Measurements from ENCODE around the gene SLF1. TPM values are rescaled to one million over a fixed set of nuclear protein-coding genes. Genes with fewer than 3 reads are reported as not detected.

The SLF1 gene
- total and polyA plus RNA-seq, 7 donors: 1.2 to 2.6 (median 1.8) TPM

DNA sequence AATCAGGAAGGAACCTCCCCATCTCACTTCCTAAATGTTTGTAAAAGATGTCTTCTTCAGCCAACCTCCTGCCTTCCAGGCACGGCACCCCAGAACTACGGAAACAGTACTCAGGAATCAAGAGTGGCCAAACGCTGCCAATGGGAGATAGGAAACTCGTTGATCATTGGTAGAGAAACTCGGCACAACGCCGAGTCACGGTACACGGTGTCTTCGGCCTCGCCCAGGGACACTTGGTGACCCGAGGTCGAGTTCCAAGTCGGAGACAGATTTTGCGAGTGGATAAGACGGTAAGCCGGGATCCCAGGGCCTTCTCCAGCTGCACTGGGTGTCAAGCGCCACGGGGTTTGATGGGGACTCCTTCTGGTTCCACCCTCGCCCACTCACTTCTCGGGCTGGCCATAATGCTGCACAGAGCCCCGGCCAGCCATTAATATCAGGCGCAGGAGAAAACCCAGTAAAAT, 408 bp upstream of the SLF1 start:
- peak overlapping the region; percentile 67 for H3K27ac ChIP-seq
- ATAC-seq: peak; percentile 48 to 86 (median 70)
- no peaks in the 10 kb centered on the region for H3K36me3 ChIP-seq (ENCODE audit: insufficient read depth in 1 of 2, low read depth in 1 of 2)
- TF ChIP-seq, protein P1, sequence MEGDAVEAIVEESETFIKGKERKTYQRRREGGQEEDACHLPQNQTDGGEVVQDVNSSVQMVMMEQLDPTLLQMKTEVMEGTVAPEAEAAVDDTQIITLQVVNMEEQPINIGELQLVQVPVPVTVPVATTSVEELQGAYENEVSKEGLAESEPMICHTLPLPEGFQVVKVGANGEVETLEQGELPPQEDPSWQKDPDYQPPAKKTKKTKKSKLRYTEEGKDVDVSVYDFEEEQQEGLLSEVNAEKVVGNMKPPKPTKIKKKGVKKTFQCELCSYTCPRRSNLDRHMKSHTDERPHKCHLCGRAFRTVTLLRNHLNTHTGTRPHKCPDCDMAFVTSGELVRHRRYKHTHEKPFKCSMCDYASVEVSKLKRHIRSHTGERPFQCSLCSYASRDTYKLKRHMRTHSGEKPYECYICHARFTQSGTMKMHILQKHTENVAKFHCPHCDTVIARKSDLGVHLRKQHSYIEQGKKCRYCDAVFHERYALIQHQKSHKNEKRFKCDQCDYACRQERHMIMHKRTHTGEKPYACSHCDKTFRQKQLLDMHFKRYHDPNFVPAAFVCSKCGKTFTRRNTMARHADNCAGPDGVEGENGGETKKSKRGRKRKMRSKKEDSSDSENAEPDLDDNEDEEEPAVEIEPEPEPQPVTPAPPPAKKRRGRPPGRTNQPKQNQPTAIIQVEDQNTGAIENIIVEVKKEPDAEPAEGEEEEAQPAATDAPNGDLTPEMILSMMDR (IDR thresholded peaks at IDR 0.05): no peak
- 0 to 1% (median 0%) methylated on average over 23 of the region's 23 CpGs for WGBS, 3 donors
- DNase-seq: peak; percentile 47 to 79
- peak overlapping the region; percentile 81 for H3K4me3 ChIP-seq
- H3K4me1 ChIP-seq: peaks cover 14% of the 10 kb centered on the region
- H3K27me3 ChIP-seq (ENCODE audit: insufficient read depth in 3 of 3, low read length in 2 of 3): no peaks in the 10 kb centered on the region
- intact Hi-C loops (cut with DNase I): no loop called here
- no peaks in the 10 kb centered on the region for H3K9me3 ChIP-seq

DNA sequence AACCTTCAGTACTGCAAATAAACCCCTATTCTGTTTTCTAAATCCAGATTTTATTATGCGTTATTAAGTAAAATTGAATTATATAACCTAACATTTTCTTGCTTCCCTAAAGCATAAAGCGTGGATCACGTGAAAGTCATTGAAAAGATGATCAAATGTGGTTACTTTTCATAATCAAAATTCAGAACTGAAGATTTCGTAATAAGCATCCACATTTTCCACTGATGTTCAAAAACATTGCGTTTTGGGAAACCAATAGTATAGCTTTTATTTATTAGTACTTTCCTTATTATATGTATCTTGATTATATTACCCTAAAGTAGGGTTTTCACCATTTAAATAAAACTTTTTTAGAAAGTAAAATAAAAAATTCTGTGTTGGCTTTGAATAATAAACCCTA, 1.8 kb downstream of the SLF1 start:
- 93 to 98% (median 94%) methylated on average over 5 of the region's 5 CpGs for WGBS, 3 donors
- intact Hi-C loops (cut with DNase I): no loop called here
- H3K9me3 ChIP-seq: no peaks in the 10 kb centered on the region

GRCh38 chr5:94621763-94622162, 3.3 kb downstream of the SLF1 start:
- 52 to 59% (median 55%) methylated on average over 5 of the region's 5 CpGs for WGBS, 3 donors
- intact Hi-C loops (cut with DNase I): no loop called here
- DNase-seq (no peak), ATAC-seq (no peak)
- no peaks in the 10 kb centered on the region for H3K9me3 ChIP-seq
- no peaks in the 10 kb centered on the region for H3K36me3 ChIP-seq (ENCODE audit: insufficient read depth in 1 of 2, low read depth in 1 of 2)
- no peak overlapping the region for H3K4me3 ChIP-seq
- H3K4me1 ChIP-seq: peaks cover 15% of the 10 kb centered on the region
- no peak overlapping the region for H3K27ac ChIP-seq
- H3K27me3 ChIP-seq (ENCODE audit: insufficient read depth in 3 of 3, low read length in 2 of 3): no peaks in the 10 kb centered on the region
- TF ChIP-seq, protein P1 (IDR thresholded peaks at IDR 0.05): no peak

More for the DNA sequence above, 1.8 kb downstream of the SLF1 start:
- H3K4me1 ChIP-seq: peaks cover 15% of the 10 kb centered on the region
- no peak overlapping the region for H3K27ac ChIP-seq
- ATAC-seq (no peak), DNase-seq (no peak)
- H3K4me3 ChIP-seq: no peak overlapping the region
- no peaks in the 10 kb centered on the region for H3K36me3 ChIP-seq (ENCODE audit: insufficient read depth in 1 of 2, low read depth in 1 of 2)
- TF ChIP-seq, protein P1 (IDR thresholded peaks at IDR 0.05): no peak
- H3K27me3 ChIP-seq (ENCODE audit: insufficient read depth in 3 of 3, low read length in 2 of 3): no peaks in the 10 kb centered on the region

GRCh38 chr5:94623011-94623410, 4.5 kb downstream of the SLF1 start:
- Histone ChIP-seq H3K9me3 (no peaks in the 10 kb centered on the region), H3K4me1 (peaks cover 8% of the 10 kb centered on the region), H3K4me3 (no peak overlapping the region), H3K36me3 (ENCODE audit: insufficient read depth in 1 of 2, low read depth in 1 of 2) (no peaks in the 10 kb centered on the region), H3K27me3 (ENCODE audit: insufficient read depth in 3 of 3, low read length in 2 of 3) (no peaks in the 10 kb centered on the region), H3K27ac (no peak overlapping the region)
- TF ChIP-seq, protein P1 (IDR thresholded peaks at IDR 0.05): no peak
- ATAC-seq (no peak), DNase-seq (no peak)
- intact Hi-C loops (cut with DNase I): no loop called here

GRCh38 chr5:94623877-94624276, 5.4 kb downstream of the SLF1 start:
- Histone ChIP-seq H3K27ac (no peak overlapping the region), H3K27me3 (ENCODE audit: insufficient read depth in 3 of 3, low read length in 2 of 3) (no peaks in the 10 kb centered on the region), H3K4me3 (no peak overlapping the region), H3K9me3 (no peaks in the 10 kb centered on the region), H3K36me3 (ENCODE audit: insufficient read depth in 1 of 2, low read depth in 1 of 2) (no peaks in the 10 kb centered on the region), H3K4me1 (peaks cover 8% of the 10 kb centered on the region)
- TF ChIP-seq, protein P1 (IDR thresholded peaks at IDR 0.05): no peak
- ATAC-seq (no peak), DNase-seq (no peak)
- WGBS, 3 donors: 86 to 90% (median 88%) methylated on average over 2 of the region's 2 CpGs
- intact Hi-C loops (cut with DNase I): no loop called here
